Breast epithelium (tissue), 4 donors: ENCODE results near the gene DLG4. TPM values are rescaled to one million over a fixed set of nuclear protein-coding genes. Genes with fewer than 3 reads are reported as not detected.

Experiments used
- DNase-seq, 2 donors: peaks; one replicate each; pipeline ENCODE4 v3.0.0-alpha.2; 2019; ENCODE audit warnings: low spot score in 2 of 2
- H3K27ac ChIP-seq, 2 donors: fragments of 200-600 bp; sonication (generic) in 1 of 2; one replicate each; pipeline ENCODE4 v1.5.1; 2016 to 2019; ENCODE audit warnings: mild to moderate bottlenecking in 1 of 2
- H3K27me3 ChIP-seq, 2 donors: fragments of 200-600 bp; sonication (generic) in 1 of 2; one replicate each; pipeline versions ENCODE4 v1.5.1 to v1.6.0; 2017 to 2019; ENCODE audit warnings: control low read depth in 1 of 2, mild to moderate bottlenecking in 1 of 2
- H3K36me3 ChIP-seq: fragments of 200-600 bp; one replicate; pipeline ENCODE4 v1.5.1; 2019
- H3K4me1 ChIP-seq, 2 donors: fragments of 200-600 bp; sonication (generic); one replicate each; pipeline ENCODE4 v1.5.1; 2016 to 2019; ENCODE audit warnings: control low read depth in 1 of 2
- H3K4me3 ChIP-seq, 3 donors: fragments of 200-600 bp; sonication (generic); 1 replicate in 2 of 3; 2 replicates in 1 of 3; pipeline ENCODE4 v1.5.1; 2016 to 2019; ENCODE audit warnings: mild to moderate bottlenecking in 3 of 3, moderate library complexity in 2 of 3
- H3K9me3 ChIP-seq, 2 donors: fragments of 200-600 bp; sonication (generic) in 1 of 2; one replicate each; pipeline ENCODE4 v1.5.1; 2016 to 2019; ENCODE audit warnings: control low read depth in 1 of 2
- CTCF ChIP-seq, 3 donors: fragments of 450-650 bp; IDR thresholded peaks; one replicate each; pipeline ENCODE4 v1.5.1; 2016 to 2017; ENCODE audit warnings: antibody characterized with exemption in 3 of 3, mild to moderate bottlenecking in 3 of 3, moderate library complexity in 3 of 3
- POLR2A ChIP-seq: fragments of 450-650 bp; IDR thresholded peaks from one replicate; pipeline ENCODE4 v1.6.1; 2016; ENCODE audit warnings: antibody characterized with exemption, mild to moderate bottlenecking, moderate library complexity
- POLR2AphosphoS5 ChIP-seq, 3 donors: sonication (generic); formaldehyde crosslinking; IDR thresholded peaks; one replicate each; pipeline ENCODE4 v1.6.1; 2017; ENCODE audit warnings: antibody characterized with exemption in 3 of 3
- intact Hi-C: fragments of 100-400 bp; cut with DNase I; formaldehyde crosslinking; loops from one replicate; pipeline ENCODE4 v1.15.1; 2023; ENCODE audit warnings: low total_unique reads
- total RNA-seq, 3 donors: library from RNA; depleted of rRNA; stranded (reverse); fragments of >200 nt; gene quantifications; one replicate each; pipeline ENCODE4 v1.1.0, GENCODE V29; 2016

DLG4 gene
- total RNA-seq, 3 donors from 2014 or later, result 7.2 to 18.4 (median 11.1) TPM

- Histone ChIP-seq H3K27ac (peak overlapping the region in 1 of 2 donors; percentile 88), H3K4me3 (no peak overlapping the region), H3K4me1 (peaks cover 0 to 3% of the 10 kb centered on the region in 2 donors), H3K36me3 (no peaks in the 10 kb centered on the region), H3K27me3 (no peaks in the 10 kb centered on the region), H3K9me3 (no peaks in the 10 kb centered on the region)
- DNase-seq, result no peak
- intact Hi-C loops, result no loop called here
- TF ChIP-seq POLR2A, result no peak
- TF ChIP-seq POLR2AphosphoS5 (IDR thresholded peaks at IDR 0.05), result no peak
- TF ChIP-seq CTCF (IDR thresholded peaks at IDR 0.05), result no peak
Measured at GRCh38 chr17:7229504-7229903, 9.9 kb upstream of the DLG4 start.

GRCh38 chr17:7228920-7229319, 9.3 kb upstream of the DLG4 start:
- no peak overlapping the region for H3K4me3 ChIP-seq
- intact Hi-C loops, result no loop called here
- no peaks in the 10 kb centered on the region for H3K27me3 ChIP-seq
- TF ChIP-seq POLR2AphosphoS5 (IDR thresholded peaks at IDR 0.05), result no peak
- no peak for TF ChIP-seq POLR2A
- TF ChIP-seq CTCF (IDR thresholded peaks at IDR 0.05), result no peak
- no peaks in the 10 kb centered on the region for H3K36me3 ChIP-seq
- H3K27ac ChIP-seq, result peak overlapping the region; percentile 69 to 88
- peaks cover 0 to 3% of the 10 kb centered on the region in 2 donors for H3K4me1 ChIP-seq
- DNase-seq, result no peak
- no peaks in the 10 kb centered on the region for H3K9me3 ChIP-seq

GRCh38 chr17:7226721-7227710, 7.4 kb upstream of the DLG4 start:
- DNase-seq, result no peak
- Histone ChIP-seq H3K27ac (peak overlapping the region; percentile 69 to 88), H3K36me3 (no peaks in the 10 kb centered on the region), H3K4me3 (no peak overlapping the region), H3K4me1 (peaks cover 0 to under 1% of the 10 kb centered on the region in 2 donors), H3K27me3 (no peaks in the 10 kb centered on the region), H3K9me3 (no peaks in the 10 kb centered on the region)
- no peak for TF ChIP-seq POLR2AphosphoS5 (IDR thresholded peaks at IDR 0.05)
- TF ChIP-seq CTCF (IDR thresholded peaks at IDR 0.05), result no peak
- TF ChIP-seq POLR2A, result no peak
- intact Hi-C loops, result no loop called here

- intact Hi-C loops, result no loop called here
- no peaks in the 10 kb centered on the region for H3K27me3 ChIP-seq
- TF ChIP-seq POLR2AphosphoS5 (IDR thresholded peaks at IDR 0.05), result no peak
- no peak for TF ChIP-seq POLR2A
- TF ChIP-seq CTCF (IDR thresholded peaks at IDR 0.05), result no peak
Measured at GRCh38 chr17:7225711-7226331, 6.2 kb upstream of the DLG4 start.

GRCh38 chr17:7224661-7225111, 5.0 kb upstream of the DLG4 start:
- Histone ChIP-seq H3K9me3 (no peaks in the 10 kb centered on the region), H3K4me1 (peaks cover 4 to 9% of the 10 kb centered on the region in 2 donors), H3K27me3 (no peaks in the 10 kb centered on the region), H3K4me3 (no peak overlapping the region), H3K36me3 (no peaks in the 10 kb centered on the region), H3K27ac (no peak overlapping the region)
- intact Hi-C loops, result no loop called here
- DNase-seq, result no peak
- TF ChIP-seq POLR2AphosphoS5 (IDR thresholded peaks at IDR 0.05), result no peak
- no peak for TF ChIP-seq POLR2A
- no peak for TF ChIP-seq CTCF (IDR thresholded peaks at IDR 0.05)

More at GRCh38 chr17:7225711-7226331, 6.2 kb upstream of the DLG4 start:
- no peak overlapping the region for H3K4me3 ChIP-seq
- no peaks in the 10 kb centered on the region for H3K36me3 ChIP-seq
- no peak for DNase-seq
- H3K4me1 ChIP-seq, result peaks cover 3 to 8% of the 10 kb centered on the region in 2 donors
- no peaks in the 10 kb centered on the region for H3K9me3 ChIP-seq
- H3K27ac ChIP-seq, result peak overlapping the region; percentile 21 to 88
